Stimulated activated CD8-positive, alpha-beta memory T cell treated with anti-CD3 and anti-CD28 coated beads, Interleukin-15, amount 100 ng/mL, for 24 hours (primary cell): Measurements from ENCODE around the gene IRX5.

Experiments used
- DNase-seq: peaks from one replicate; pipeline ENCODE4 v3.0.0-alpha.2; 2020; ENCODE audit warnings: low read depth

Gene IRX5

GRCh38 chr16:54930005-54930868 lies at the start of gene IRX5:
IRX5 (plus strand) TSS chr16:54930865; CDS start chr16:54931199, 334 bp downstream.
- DNase-seq: no peak

GRCh38 chr16:54882556-54882955 lies 48.1 kb upstream of the IRX5 start:
- no peak for DNase-seq

GRCh38 chr16:54883358-54883757 lies 47.3 kb upstream of the IRX5 start:
- DNase-seq: no peak

GRCh38 chr16:54886078-54886477 lies 44.6 kb upstream of the IRX5 start:
- DNase-seq: no peak

GRCh38 chr16:54890381-54890780 lies 40.3 kb upstream of the IRX5 start:
- DNase-seq: no peak

- DNase-seq: no peak
Observed at GRCh38 chr16:54891346-54891745, 39.3 kb upstream of the IRX5 start.

GRCh38 chr16:54892981-54893380 lies 37.7 kb upstream of the IRX5 start:
- no peak for DNase-seq

GRCh38 chr16:54897930-54898329 lies 32.7 kb upstream of the IRX5 start:
- no peak for DNase-seq

- DNase-seq: no peak
Observed at GRCh38 chr16:54901606-54902005, 29.1 kb upstream of the IRX5 start.

- no peak for DNase-seq
Observed at GRCh38 chr16:54903047-54903446, 27.6 kb upstream of the IRX5 start.

- no peak for DNase-seq
Observed at GRCh38 chr16:54911079-54911478, 19.6 kb upstream of the IRX5 start.

GRCh38 chr16:54912720-54913119 lies 17.9 kb upstream of the IRX5 start:
- DNase-seq: no peak

GRCh38 chr16:54921206-54921824 lies 9.3 kb upstream of the IRX5 start:
- no peak for DNase-seq

GRCh38 chr16:54923055-54923473 lies 7.6 kb upstream of the IRX5 start:
- no peak for DNase-seq

GRCh38 chr16:54923988-54924387 lies 6.7 kb upstream of the IRX5 start:
- DNase-seq: no peak

GRCh38 chr16:54926166-54926838 lies 4.4 kb upstream of the IRX5 start:
- no peak for DNase-seq

- no peak for DNase-seq
Observed at GRCh38 chr16:54927125-54928015, 3.3 kb upstream of the IRX5 start.

GRCh38 chr16:54928016-54928356 lies 2.7 kb upstream of the IRX5 start:
- no peak for DNase-seq

- DNase-seq: no peak
Observed at GRCh38 chr16:54928411-54929089, 2.1 kb upstream of the IRX5 start.

GRCh38 chr16:54929090-54930004 lies 1.3 kb upstream of the IRX5 start:
- DNase-seq: peak; percentile 93

- DNase-seq: no peak
Observed at GRCh38 chr16:54930869-54931119, 129 bp downstream of the IRX5 start.
